Mononuclear cell (primary cell): ENCODE measurements around the gene PLEKHJ1. TPM values are rescaled to one million over a fixed set of nuclear protein-coding genes. Genes with fewer than 3 reads are reported as not detected.

Source experiments
- H3K27me3 ChIP-seq: 2 replicates; pipeline ENCODE4 v1.6.0; 2011; ENCODE audit warnings: low read length, control low read depth; ENCODE audit not compliant: insufficient read depth
- H3K4me1 ChIP-seq: 2 replicates; pipeline ENCODE4 v1.5.1; 2011; ENCODE audit warnings: mild to moderate bottlenecking, low read length, control low read depth; ENCODE audit not compliant: insufficient read depth
- H3K4me3 ChIP-seq: 2 replicates; pipeline ENCODE4 v1.5.1; 2011; ENCODE audit warnings: mild to moderate bottlenecking, low read length, moderate library complexity
- H3K9me3 ChIP-seq: 2 replicates; pipeline ENCODE4 v1.5.1; 2011; ENCODE audit warnings: low read depth, mild to moderate bottlenecking, control low read depth, low read length
- total RNA-seq: library from RNA; depleted of rRNA; stranded (reverse); fragments of >200 nt; gene quantifications from one replicate; pipeline ENCODE4 v1.2.3, GENCODE V29; 2012

The PLEKHJ1 gene
- total RNA-seq, 1 donor, result 25.3 TPM

DNA sequence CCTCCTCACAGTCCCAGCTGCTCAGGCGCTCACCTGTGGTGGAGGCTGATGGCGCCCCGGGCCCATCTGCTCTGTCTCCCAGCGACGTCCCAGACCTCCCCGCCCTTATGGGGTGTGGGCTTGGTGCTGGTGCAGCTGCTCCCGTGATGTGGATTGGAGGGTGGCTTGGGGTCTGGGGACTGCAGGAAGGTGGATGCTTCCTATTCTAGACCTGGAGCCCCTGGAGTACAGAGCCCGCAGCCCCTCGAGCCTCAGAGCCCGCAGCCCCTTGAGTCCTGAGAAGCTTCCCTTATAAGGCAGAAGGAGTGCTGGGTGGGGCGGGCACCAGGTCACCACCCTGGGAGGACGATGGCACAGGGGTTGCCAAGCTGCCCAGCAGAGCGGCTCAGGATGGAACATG lies 40.8 kb downstream of the PLEKHJ1 start:
- Histone ChIP-seq H3K9me3 (no peaks in the 10 kb centered on the region), H3K4me1 (no peaks in the 10 kb centered on the region), H3K4me3 (no peak overlapping the region), H3K27me3 (no peaks in the 10 kb centered on the region)

GRCh38 chr19:2194513-2195078 lies 41.5 kb downstream of the PLEKHJ1 start:
- Histone ChIP-seq H3K27me3 (no peaks in the 10 kb centered on the region), H3K4me1 (no peaks in the 10 kb centered on the region), H3K9me3 (no peaks in the 10 kb centered on the region), H3K4me3 (no peak overlapping the region)

- H3K27me3 ChIP-seq, result no peaks in the 10 kb centered on the region
- peaks cover 6% of the 10 kb centered on the region for H3K4me1 ChIP-seq
- H3K9me3 ChIP-seq, result no peaks in the 10 kb centered on the region
- no peak overlapping the region for H3K4me3 ChIP-seq
Observed at GRCh38 chr19:2193807-2194206, 42.3 kb downstream of the PLEKHJ1 start.

DNA sequence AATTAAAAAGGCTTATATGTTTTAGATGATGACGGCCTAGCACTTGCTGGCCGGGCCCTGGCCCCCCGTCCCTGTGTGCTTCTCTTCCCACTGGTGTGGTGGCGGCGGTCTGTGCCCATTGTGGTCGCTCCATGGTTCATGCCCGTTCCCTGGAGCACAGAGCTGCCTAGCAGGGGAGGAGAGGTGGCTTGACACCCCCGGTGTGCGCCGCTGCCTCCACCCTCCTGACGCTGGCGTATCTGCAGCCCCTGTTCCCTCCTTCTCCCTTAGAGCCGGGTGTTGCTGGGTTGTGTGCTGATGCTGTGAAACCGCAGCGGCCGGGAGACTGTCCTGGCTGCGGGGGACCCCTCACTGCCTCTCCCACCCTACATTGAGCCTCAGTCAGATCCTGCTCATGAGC lies 43.3 kb downstream of the PLEKHJ1 start:
- Histone ChIP-seq H3K4me1 (peaks cover 14% of the 10 kb centered on the region), H3K4me3 (no peak overlapping the region), H3K9me3 (no peaks in the 10 kb centered on the region), H3K27me3 (no peaks in the 10 kb centered on the region)

GRCh38 chr19:2191456-2192310 lies 44.4 kb downstream of the PLEKHJ1 start:
- no peak overlapping the region for H3K4me3 ChIP-seq
- no peaks in the 10 kb centered on the region for H3K9me3 ChIP-seq
- no peaks in the 10 kb centered on the region for H3K27me3 ChIP-seq
- H3K4me1 ChIP-seq, result peaks cover 23% of the 10 kb centered on the region

- peaks cover 23% of the 10 kb centered on the region for H3K4me1 ChIP-seq
- no peaks in the 10 kb centered on the region for H3K27me3 ChIP-seq
Observed at GRCh38 chr19:2190848-2191455, 45.2 kb downstream of the PLEKHJ1 start.

GRCh38 chr19:2189880-2190279 lies 46.2 kb downstream of the PLEKHJ1 start:
- peaks cover 23% of the 10 kb centered on the region for H3K4me1 ChIP-seq
- no peaks in the 10 kb centered on the region for H3K9me3 ChIP-seq
- no peak overlapping the region for H3K4me3 ChIP-seq
- H3K27me3 ChIP-seq, result no peaks in the 10 kb centered on the region

More at GRCh38 chr19:2190848-2191455, 45.2 kb downstream of the PLEKHJ1 start:
- Histone ChIP-seq H3K4me3 (no peak overlapping the region), H3K9me3 (no peaks in the 10 kb centered on the region)

DNA sequence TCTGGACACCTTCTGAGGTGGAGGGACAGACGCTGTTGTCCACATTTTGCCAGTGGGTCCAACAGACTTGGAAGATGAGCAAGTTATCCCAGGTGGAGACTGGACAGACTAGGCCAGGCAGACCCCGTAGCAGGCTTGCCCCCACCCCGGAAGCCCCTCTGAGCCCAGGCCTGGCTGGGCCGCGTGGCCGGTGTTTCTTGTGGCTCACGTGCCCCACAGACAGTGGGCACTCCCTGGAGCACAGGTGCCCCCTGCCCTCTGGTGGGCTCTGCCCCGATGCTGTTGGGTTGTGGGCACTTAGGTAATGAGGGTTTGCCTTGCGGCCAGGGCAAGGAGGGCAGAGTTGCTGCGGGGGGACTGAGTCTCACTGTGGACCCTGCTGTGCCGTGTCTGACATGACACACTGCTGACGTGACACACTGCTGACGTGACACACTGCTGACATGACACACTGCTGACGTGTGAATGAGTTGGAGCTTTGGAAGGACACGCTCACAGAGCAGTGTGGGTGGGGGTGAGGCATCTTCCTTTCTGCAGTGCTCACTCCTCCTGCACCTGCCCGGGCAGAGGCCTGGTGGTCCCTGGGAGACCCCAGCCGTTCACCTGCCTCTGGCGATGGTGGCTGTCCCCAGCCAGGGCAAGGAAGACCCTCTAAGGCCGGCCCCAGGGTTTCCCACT lies 47.3 kb downstream of the PLEKHJ1 start:
- Histone ChIP-seq H3K9me3 (no peaks in the 10 kb centered on the region), H3K4me3 (no peak overlapping the region), H3K4me1 (peaks cover 23% of the 10 kb centered on the region), H3K27me3 (no peaks in the 10 kb centered on the region)

GRCh38 chr19:2187159-2187558 lies 49.0 kb downstream of the PLEKHJ1 start:
- Histone ChIP-seq H3K4me1 (peaks cover 23% of the 10 kb centered on the region), H3K4me3 (no peak overlapping the region), H3K27me3 (no peaks in the 10 kb centered on the region), H3K9me3 (no peaks in the 10 kb centered on the region)

- no peaks in the 10 kb centered on the region for H3K9me3 ChIP-seq
- H3K4me1 ChIP-seq, result peaks cover 23% of the 10 kb centered on the region
- H3K27me3 ChIP-seq, result no peaks in the 10 kb centered on the region
- H3K4me3 ChIP-seq, result no peak overlapping the region
Observed at GRCh38 chr19:2186071-2186846, 49.9 kb downstream of the PLEKHJ1 start.

GRCh38 chr19:2185734-2186070 lies 50.4 kb downstream of the PLEKHJ1 start:
- Histone ChIP-seq H3K9me3 (no peaks in the 10 kb centered on the region), H3K4me3 (no peak overlapping the region), H3K4me1 (peaks cover 23% of the 10 kb centered on the region), H3K27me3 (no peaks in the 10 kb centered on the region)

GRCh38 chr19:2184422-2184975 lies 51.6 kb downstream of the PLEKHJ1 start:
- Histone ChIP-seq H3K4me1 (peaks cover 23% of the 10 kb centered on the region), H3K9me3 (no peaks in the 10 kb centered on the region), H3K27me3 (no peaks in the 10 kb centered on the region), H3K4me3 (no peak overlapping the region)
